Measurements from ENCODE around the gene USP36.

USP36 gene

GRCh38 chr17:78828470-78829185 lies 12.0 kb downstream of the USP36 start:
- Histone ChIP-seq H3K27ac (ENCODE audit: low read depth, low read length) (no peak overlapping the region), H3K36me3 (ENCODE audit: control insufficient read depth, insufficient read depth, low read length) (peaks cover 61% of the 10 kb centered on the region), H3K9ac (ENCODE audit: low read length) (no peak overlapping the region), H3K4me1 (ENCODE audit: control insufficient read depth, insufficient read depth, low read length) (no peaks in the 10 kb centered on the region), H3K4me3 (ENCODE audit: low read length) (no peak overlapping the region), H3K27me3 (ENCODE audit: control insufficient read depth, insufficient read depth, low read length) (no peaks in the 10 kb centered on the region)

GRCh38 chr17:78826836-78827509 lies 13.6 kb downstream of the USP36 start:
- Histone ChIP-seq H3K27ac (ENCODE audit: low read depth, low read length) (no peak overlapping the region), H3K9ac (ENCODE audit: low read length) (no peak overlapping the region), H3K4me3 (ENCODE audit: low read length) (no peak overlapping the region), H3K36me3 (ENCODE audit: control insufficient read depth, insufficient read depth, low read length) (peaks cover 71% of the 10 kb centered on the region), H3K4me1 (ENCODE audit: control insufficient read depth, insufficient read depth, low read length) (no peaks in the 10 kb centered on the region), H3K27me3 (ENCODE audit: control insufficient read depth, insufficient read depth, low read length) (no peaks in the 10 kb centered on the region)

- Histone ChIP-seq H3K27ac (ENCODE audit: low read depth, low read length) (no peak overlapping the region), H3K27me3 (ENCODE audit: control insufficient read depth, insufficient read depth, low read length) (no peaks in the 10 kb centered on the region), H3K36me3 (ENCODE audit: control insufficient read depth, insufficient read depth, low read length) (peaks cover 72% of the 10 kb centered on the region), H3K9ac (ENCODE audit: low read length) (no peak overlapping the region), H3K4me3 (ENCODE audit: low read length) (no peak overlapping the region), H3K4me1 (ENCODE audit: control insufficient read depth, insufficient read depth, low read length) (no peaks in the 10 kb centered on the region)
These were observed 14.2 kb downstream of the USP36 start for GRCh38 chr17:78826421-78826820.

- H3K4me3 ChIP-seq (ENCODE audit: low read length): no peak overlapping the region
- H3K36me3 ChIP-seq (ENCODE audit: control insufficient read depth, insufficient read depth, low read length): peaks cover 77% of the 10 kb centered on the region
- H3K4me1 ChIP-seq (ENCODE audit: control insufficient read depth, insufficient read depth, low read length): no peaks in the 10 kb centered on the region
- H3K9ac ChIP-seq (ENCODE audit: low read length): no peak overlapping the region
- no peaks in the 10 kb centered on the region for H3K27me3 ChIP-seq (ENCODE audit: control insufficient read depth, insufficient read depth, low read length)
- H3K27ac ChIP-seq (ENCODE audit: low read depth, low read length): no peak overlapping the region
These were observed 14.9 kb downstream of the USP36 start for GRCh38 chr17:78825696-78826095.

GRCh38 chr17:78824240-78824639 lies 16.4 kb downstream of the USP36 start:
- H3K9ac ChIP-seq (ENCODE audit: low read length): no peak overlapping the region

GRCh38 chr17:78823282-78824046 lies 17.1 kb downstream of the USP36 start:
- Histone ChIP-seq H3K36me3 (ENCODE audit: control insufficient read depth, insufficient read depth, low read length) (peaks cover 77% of the 10 kb centered on the region), H3K9ac (ENCODE audit: low read length) (no peak overlapping the region)

More at GRCh38 chr17:78824240-78824639, 16.4 kb downstream of the USP36 start:
- Histone ChIP-seq H3K4me1 (ENCODE audit: control insufficient read depth, insufficient read depth, low read length) (no peaks in the 10 kb centered on the region), H3K4me3 (ENCODE audit: low read length) (no peak overlapping the region), H3K36me3 (ENCODE audit: control insufficient read depth, insufficient read depth, low read length) (peaks cover 81% of the 10 kb centered on the region), H3K27ac (ENCODE audit: low read depth, low read length) (no peak overlapping the region), H3K27me3 (ENCODE audit: control insufficient read depth, insufficient read depth, low read length) (no peaks in the 10 kb centered on the region)

GRCh38 chr17:78822552-78822951 lies 18.1 kb downstream of the USP36 start:
- no peak overlapping the region for H3K9ac ChIP-seq (ENCODE audit: low read length)
- no peaks in the 10 kb centered on the region for H3K4me1 ChIP-seq (ENCODE audit: control insufficient read depth, insufficient read depth, low read length)
- no peak overlapping the region for H3K27ac ChIP-seq (ENCODE audit: low read depth, low read length)
- peaks cover 77% of the 10 kb centered on the region for H3K36me3 ChIP-seq (ENCODE audit: control insufficient read depth, insufficient read depth, low read length)
- no peaks in the 10 kb centered on the region for H3K27me3 ChIP-seq (ENCODE audit: control insufficient read depth, insufficient read depth, low read length)
- H3K4me3 ChIP-seq (ENCODE audit: low read length): no peak overlapping the region

More at GRCh38 chr17:78823282-78824046, 17.1 kb downstream of the USP36 start:
- H3K4me3 ChIP-seq (ENCODE audit: low read length): no peak overlapping the region
- H3K4me1 ChIP-seq (ENCODE audit: control insufficient read depth, insufficient read depth, low read length): no peaks in the 10 kb centered on the region
- no peak overlapping the region for H3K27ac ChIP-seq (ENCODE audit: low read depth, low read length)
- no peaks in the 10 kb centered on the region for H3K27me3 ChIP-seq (ENCODE audit: control insufficient read depth, insufficient read depth, low read length)

GRCh38 chr17:78821961-78822360 lies 18.7 kb downstream of the USP36 start:
- Histone ChIP-seq H3K9ac (ENCODE audit: low read length) (no peak overlapping the region), H3K27me3 (ENCODE audit: control insufficient read depth, insufficient read depth, low read length) (no peaks in the 10 kb centered on the region), H3K27ac (ENCODE audit: low read depth, low read length) (no peak overlapping the region), H3K4me3 (ENCODE audit: low read length) (no peak overlapping the region), H3K4me1 (ENCODE audit: control insufficient read depth, insufficient read depth, low read length) (no peaks in the 10 kb centered on the region), H3K36me3 (ENCODE audit: control insufficient read depth, insufficient read depth, low read length) (peaks cover 76% of the 10 kb centered on the region)

- Histone ChIP-seq H3K4me1 (ENCODE audit: control insufficient read depth, insufficient read depth, low read length) (no peaks in the 10 kb centered on the region), H3K27ac (ENCODE audit: low read depth, low read length) (no peak overlapping the region), H3K36me3 (ENCODE audit: control insufficient read depth, insufficient read depth, low read length) (peaks cover 75% of the 10 kb centered on the region), H3K9ac (ENCODE audit: low read length) (no peak overlapping the region), H3K27me3 (ENCODE audit: control insufficient read depth, insufficient read depth, low read length) (no peaks in the 10 kb centered on the region), H3K4me3 (ENCODE audit: low read length) (no peak overlapping the region)
These were observed 19.8 kb downstream of the USP36 start for GRCh38 chr17:78820841-78821240.

- no peaks in the 10 kb centered on the region for H3K27me3 ChIP-seq (ENCODE audit: control insufficient read depth, insufficient read depth, low read length)
- H3K27ac ChIP-seq (ENCODE audit: low read depth, low read length): no peak overlapping the region
- no peaks in the 10 kb centered on the region for H3K4me1 ChIP-seq (ENCODE audit: control insufficient read depth, insufficient read depth, low read length)
- H3K9ac ChIP-seq (ENCODE audit: low read length): no peak overlapping the region
- H3K36me3 ChIP-seq (ENCODE audit: control insufficient read depth, insufficient read depth, low read length): peaks cover 73% of the 10 kb centered on the region
- no peak overlapping the region for H3K4me3 ChIP-seq (ENCODE audit: low read length)
These were observed 20.5 kb downstream of the USP36 start for GRCh38 chr17:78819806-78820792.

GRCh38 chr17:78819402-78819801 lies 21.2 kb downstream of the USP36 start:
- Histone ChIP-seq H3K36me3 (ENCODE audit: control insufficient read depth, insufficient read depth, low read length) (peaks cover 66% of the 10 kb centered on the region), H3K27me3 (ENCODE audit: control insufficient read depth, insufficient read depth, low read length) (no peaks in the 10 kb centered on the region), H3K4me3 (ENCODE audit: low read length) (no peak overlapping the region), H3K4me1 (ENCODE audit: control insufficient read depth, insufficient read depth, low read length) (no peaks in the 10 kb centered on the region), H3K27ac (ENCODE audit: low read depth, low read length) (no peak overlapping the region), H3K9ac (ENCODE audit: low read length) (no peak overlapping the region)
